Adipose tissue (tissue), 3 donors: Measurements from ENCODE around the gene ACTL6B. TPM values are rescaled to one million over a fixed set of nuclear protein-coding genes. Genes with fewer than 3 reads are reported as not detected.
"Not testable (repeated sequence)": the region's sequence is repeated elsewhere in the genome, so short reads cannot be mapped to it uniquely, and the experiment has no call there.

ENCODE experiments used
- H3K27ac ChIP-seq: one replicate; pipeline ENCODE4 v1.5.1; 2013; ENCODE audit warnings: low read depth, low read length
- WGBS, 3 donors: extraction: QIAGEN DNeasy Blood & Tissue Kit; methylation state at CpG; one replicate each; pipeline ENCODE4 v1.1.7; 2013; 5-methylcytosine and 5-hydroxymethylcytosine counted together
- polyA plus RNA-seq, 3 donors: library from polyadenylated mRNA; stranded (reverse); fragments of 200-250 nt; gene quantifications; one replicate each; pipeline ENCODE4 v1.2.3, GENCODE V29; 2013
- donor health status: healthy with polysubstance abuse.
- donor health status: Bipolar disorder and iron deficiency.
- donor health status: healthy.

ACTL6B gene
- polyA plus RNA-seq, 3 donors, result 0.09 to 0.53 TPM; not detected in 1

DNA sequence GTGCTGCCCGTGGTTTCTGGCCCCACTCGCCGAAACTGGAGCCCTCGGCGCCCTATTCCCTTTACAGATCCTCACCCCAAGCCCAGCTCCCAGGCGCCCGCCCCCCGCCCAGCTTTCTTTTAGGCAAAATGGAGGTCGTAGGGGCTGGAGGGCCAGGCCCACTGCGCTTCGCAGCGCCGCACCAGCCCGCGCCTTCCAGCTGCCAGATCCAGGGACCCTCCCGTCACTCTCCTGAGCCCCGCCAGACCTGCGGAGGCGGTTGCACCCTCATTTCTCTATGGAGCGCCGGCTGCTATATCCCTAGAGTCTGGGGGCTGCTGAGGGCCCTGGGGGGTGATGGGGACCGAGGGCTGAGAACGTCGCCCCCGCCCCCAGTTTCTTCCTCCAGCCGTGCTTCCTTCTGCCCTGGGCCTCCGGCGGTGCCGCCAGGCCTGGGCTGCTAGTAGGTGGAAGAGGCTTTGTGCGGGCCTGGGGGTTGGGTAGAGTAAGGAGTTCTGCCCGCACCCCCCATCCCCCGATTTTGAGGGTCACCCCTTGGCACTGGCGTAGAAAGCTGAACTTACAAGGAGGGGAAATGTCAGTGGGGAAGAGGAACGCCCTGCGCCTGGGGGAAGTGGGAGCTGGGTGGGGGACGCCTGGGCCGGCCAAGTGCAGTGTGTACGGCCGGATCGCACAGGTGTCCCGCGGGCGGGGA lies 18.3 kb upstream of the ACTL6B start:
- 0% methylated on average over 38 to 43 of the region's 43 CpGs for WGBS, 3 donors
- H3K27ac ChIP-seq, result peak overlapping the region; percentile 96

DNA sequence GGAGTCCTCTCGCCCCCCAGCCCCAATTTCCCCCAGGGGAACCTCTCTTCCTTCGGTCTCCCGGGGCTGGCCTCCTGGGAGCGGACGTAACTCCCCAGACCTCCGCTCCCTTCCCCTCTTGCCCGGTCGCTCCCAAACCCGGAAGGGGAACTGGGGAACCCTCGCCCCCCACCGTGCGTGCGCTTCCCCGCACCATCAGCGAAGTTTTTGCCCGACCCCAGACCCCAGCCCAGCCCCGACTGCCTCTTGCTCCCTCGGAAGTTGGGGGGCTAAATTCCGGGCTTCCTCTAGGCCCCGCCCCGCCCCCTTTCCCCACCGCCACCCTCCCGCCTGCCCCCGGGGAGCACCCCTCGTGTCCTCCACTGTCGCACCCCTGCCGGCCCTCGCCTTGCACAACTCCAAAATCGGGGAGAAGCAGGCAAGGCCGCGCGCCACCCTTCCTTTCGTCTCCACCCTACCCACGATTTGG lies 17.7 kb upstream of the ACTL6B start:
- peak overlapping the region; percentile 96 for H3K27ac ChIP-seq
- 1% methylated on average over 32 to 34 of the region's 34 CpGs for whole genome bisulfite sequencing, 3 donors

DNA sequence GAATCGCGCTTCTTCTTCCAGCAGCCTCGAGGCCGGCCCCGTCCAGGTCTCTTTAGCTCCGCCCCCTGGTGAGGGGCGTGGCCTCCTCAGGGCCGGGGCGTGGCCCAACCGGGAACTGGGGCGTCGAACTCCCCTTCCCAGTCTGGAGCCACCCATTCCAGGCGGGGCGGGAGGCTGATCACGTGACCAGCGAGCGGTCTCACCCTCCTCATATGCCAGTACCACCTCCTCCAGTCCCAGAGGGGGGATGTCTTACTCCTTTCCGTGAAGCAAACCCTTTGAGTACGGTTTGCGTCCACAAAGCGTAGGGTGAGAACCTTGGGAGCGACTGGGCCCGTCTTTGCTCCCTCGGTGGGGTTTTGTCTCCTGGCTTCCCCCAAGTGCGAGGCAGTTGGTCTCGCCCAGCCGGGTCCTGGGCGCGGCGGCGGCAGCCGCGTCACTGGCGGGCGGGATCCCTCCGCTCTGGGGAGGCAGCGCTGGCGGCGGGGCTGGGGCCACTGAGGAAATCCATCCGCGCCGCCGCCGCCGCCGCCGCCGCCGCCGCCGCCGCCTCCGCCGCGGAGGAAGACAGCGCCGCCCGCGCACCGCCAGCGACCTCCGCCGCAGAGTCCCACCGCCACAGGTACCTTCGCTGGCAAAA lies 17.2 kb upstream of the ACTL6B start, which contains the start of gene GNB2:
Gene GNB2 (plus strand): TSS at position 439 of the 640 bp plus-strand sequence. CDS start 2,526 bp downstream, outside the sequence.
- WGBS, 3 donors, result 0% methylated on average over 42 to 65 of the region's 65 CpGs
- H3K27ac ChIP-seq, result peak within 1 kb of the TSS; percentile 96

DNA sequence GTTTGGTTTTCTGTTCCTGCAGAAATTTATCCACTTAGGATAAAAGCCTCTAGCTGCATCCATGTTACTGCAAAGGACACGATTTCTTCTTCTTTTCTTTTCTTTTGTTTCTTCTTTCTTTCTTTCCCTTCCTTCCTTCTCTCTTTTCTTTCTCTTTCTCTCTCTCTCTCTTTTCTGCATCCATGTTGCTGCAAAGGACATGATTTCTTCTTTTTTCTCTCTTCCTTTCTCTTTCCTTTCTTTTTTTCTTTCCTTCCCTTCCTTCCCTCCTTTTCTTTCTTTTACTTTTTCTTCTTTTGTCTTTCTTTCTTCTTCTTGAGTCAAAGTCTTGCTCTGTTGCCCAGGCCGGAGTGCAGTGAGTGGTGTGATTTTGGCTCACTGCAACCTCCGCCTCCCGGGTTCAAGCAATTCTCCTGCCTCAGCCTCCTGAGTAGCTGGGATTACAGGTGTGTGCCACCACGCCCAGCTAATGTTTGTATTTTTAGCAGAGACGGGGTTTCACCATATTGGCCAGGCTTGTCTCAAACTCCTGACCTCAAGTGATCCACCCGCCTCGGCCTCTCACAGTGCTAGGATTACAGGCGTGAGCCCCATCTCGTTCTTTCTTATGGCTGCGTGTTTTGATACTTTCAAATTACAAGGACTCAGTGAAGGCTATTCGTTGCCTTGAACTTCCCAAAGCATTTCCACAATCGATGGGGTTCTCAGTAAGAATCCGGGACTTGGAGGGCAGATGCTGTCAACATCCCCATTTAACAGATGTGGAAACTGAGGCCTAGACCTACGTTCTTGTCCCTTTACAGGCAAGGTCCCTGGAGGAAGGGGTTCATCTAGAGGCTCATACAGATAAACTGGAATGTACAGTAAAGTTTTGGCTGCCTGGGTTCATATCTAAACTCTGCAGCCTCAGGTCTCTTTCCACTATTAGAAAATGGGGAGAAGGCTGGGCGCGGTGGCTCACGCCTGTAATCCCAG lies 15.4 kb upstream of the ACTL6B start:
- H3K27ac ChIP-seq, result no peak overlapping the region
- WGBS, 3 donors, result 92 to 94% (median 93%) methylated on average over 18 of the region's 18 CpGs

DNA sequence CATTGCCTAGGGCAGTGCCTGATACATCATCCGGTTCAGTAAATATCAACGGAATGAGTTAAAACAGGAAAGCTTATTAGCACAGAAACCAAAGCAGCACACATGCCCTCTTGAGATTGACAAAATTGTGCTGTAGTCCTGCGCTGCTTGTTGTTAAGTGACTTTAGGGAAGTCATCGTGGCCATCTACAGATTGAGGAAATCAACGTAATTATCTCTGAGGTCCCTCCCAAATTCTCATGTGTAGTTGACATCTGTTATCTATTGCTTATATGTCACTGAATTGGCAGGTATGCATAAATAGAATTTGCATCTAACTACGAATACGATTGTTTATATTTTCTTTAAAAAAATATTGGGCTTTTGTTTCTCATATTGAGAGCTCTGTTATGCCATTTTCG lies 13.8 kb upstream of the ACTL6B start:
- 65 to 68% (median 68%) methylated on average over 8 of the region's 8 CpGs for WGBS, 3 donors
- no peak overlapping the region for H3K27ac ChIP-seq

DNA sequence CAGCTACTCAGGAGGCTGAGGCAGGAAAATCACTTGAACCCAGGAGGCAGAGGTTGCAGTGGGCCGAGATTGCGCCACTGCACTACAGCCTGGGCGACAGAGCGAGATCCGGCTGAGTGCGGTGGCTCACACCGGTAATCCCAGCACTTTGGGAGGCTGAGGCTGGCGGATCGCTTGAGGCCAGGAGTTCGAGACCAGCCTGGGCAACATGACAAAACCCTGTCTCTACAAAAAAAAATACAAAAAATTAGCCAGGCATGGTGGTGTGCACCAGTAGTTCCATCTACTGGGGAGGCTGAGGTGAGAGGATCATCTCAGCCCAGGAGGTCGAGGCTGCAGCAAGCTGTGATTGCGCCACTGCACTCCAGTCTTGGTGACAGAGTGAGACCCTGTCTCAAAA lies 12.9 kb upstream of the ACTL6B start:
- 94 to 95% (median 94%) methylated on average over 12 of the region's 12 CpGs for WGBS, 3 donors
- H3K27ac ChIP-seq, result not testable (repeated sequence)

DNA sequence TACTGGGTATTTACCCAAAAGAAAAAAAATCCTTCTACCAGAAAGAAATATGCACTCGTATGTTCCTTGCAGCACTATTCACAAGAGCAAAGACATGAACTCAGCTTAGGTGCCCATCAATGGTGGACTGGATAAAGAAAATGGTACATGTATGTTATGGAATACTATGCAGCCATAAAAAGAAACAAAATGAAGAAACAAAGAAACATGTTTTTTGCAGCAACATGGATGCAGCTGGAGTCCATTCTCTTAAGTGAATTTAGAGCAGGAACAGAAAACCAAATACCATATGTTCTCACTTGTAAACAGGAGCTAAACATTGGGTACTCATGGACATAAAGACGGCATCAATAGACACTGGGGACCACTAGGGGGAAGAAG lies 11.8 kb upstream of the ACTL6B start:
- 76 to 97% (median 94%) methylated on average over 2 of the region's 2 CpGs for WGBS, 3 donors

DNA sequence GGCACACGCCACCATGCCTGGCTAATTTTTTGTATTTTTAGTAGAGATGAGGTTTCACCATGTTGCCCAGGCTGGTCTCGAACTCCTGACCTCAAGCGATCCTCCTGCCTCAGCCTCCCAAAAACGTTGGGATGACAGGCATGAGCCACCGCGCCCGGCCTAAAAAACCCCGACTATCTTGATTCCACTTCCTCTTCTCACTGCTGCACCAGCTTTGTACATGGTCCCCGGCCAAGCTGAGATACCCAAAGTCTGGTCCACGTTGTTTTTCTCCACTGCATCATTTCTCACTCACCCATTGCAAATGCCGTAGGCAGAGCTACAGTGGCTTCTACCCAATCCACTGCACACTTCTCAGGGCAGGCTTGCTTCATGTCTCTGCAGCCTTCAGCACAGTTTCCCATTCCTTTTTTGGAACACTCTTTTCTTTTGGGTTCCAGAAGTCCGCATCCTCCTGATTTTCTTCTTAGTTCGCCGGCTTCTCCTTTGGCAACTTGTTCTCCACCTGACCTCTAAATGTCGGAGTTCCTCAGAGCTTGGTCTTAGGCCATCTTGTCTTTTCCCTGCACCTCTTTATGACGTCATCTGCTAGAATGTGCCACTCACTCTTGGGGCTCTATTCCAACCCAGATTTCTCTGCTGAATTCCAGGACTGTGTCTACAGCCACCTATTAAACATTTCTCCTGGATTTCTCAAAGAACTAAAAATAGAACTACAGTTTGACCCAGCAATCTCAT lies 11.3 kb upstream of the ACTL6B start:
- 79 to 84% (median 80%) methylated on average over 16 of the region's 16 CpGs for WGBS, 3 donors
- H3K27ac ChIP-seq, result no peak overlapping the region

More for the DNA sequence above, 11.8 kb upstream of the ACTL6B start:
- no peak overlapping the region for H3K27ac ChIP-seq

DNA sequence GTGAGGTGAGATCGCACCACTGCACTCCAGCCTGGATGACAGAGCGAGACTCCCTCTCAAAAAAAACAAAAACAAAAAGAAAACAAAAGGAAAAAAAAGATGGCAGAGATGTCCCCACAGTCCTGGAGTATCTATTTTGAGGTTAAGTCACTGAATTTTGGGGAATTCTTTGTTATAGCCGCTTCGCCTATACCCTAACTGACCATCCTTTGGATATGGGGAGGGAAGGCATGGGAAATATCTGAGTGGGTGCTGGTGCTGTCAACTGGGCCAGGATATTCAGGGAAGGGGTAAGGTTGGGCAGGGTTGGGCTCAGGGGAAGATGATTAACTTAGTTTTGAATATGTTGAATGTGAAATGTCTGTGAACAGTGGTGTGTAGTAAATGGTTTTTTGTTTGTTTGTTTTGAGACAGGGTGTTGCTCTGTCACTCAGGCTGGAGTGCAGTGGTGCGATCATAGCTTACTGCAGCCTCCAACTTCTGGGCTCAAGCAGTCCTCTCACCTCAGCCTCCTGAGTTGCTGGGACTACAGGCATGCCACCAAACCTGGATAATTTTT lies 9.0 kb upstream of the ACTL6B start:
- 97% methylated on average over 5 of the region's 5 CpGs for WGBS, 3 donors
- no peak overlapping the region for H3K27ac ChIP-seq

DNA sequence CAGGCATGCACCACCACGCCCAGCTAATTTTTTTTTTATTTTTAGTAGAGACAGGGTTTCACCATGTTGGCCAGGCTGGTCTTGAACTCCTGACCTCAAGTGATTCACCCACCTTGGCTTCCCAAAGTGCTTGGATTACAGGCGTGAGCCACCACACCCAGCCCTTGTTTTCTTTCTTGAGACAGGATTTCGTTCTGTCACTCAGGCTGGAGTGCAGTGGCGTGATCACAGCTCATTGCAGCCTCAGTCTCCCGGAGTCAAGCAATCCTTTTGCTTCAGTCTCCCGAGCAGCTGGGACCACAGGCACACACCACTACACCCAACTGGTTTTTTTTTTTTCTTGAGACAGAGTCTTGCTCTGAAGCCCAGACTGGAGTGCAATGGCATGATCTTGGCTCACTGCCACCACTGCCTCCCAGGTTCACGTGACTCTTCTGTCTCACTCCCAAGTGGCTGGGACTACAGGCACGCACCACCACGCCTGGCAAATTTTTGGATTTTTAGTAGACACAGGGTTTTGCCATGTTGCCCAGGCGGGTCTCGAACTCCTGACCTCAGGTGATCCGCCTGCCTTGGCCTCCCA lies 6.0 kb upstream of the ACTL6B start:
- not testable (repeated sequence) for H3K27ac ChIP-seq
- 72 to 83% (median 75%) methylated on average over 12 of the region's 12 CpGs for WGBS, 3 donors

DNA sequence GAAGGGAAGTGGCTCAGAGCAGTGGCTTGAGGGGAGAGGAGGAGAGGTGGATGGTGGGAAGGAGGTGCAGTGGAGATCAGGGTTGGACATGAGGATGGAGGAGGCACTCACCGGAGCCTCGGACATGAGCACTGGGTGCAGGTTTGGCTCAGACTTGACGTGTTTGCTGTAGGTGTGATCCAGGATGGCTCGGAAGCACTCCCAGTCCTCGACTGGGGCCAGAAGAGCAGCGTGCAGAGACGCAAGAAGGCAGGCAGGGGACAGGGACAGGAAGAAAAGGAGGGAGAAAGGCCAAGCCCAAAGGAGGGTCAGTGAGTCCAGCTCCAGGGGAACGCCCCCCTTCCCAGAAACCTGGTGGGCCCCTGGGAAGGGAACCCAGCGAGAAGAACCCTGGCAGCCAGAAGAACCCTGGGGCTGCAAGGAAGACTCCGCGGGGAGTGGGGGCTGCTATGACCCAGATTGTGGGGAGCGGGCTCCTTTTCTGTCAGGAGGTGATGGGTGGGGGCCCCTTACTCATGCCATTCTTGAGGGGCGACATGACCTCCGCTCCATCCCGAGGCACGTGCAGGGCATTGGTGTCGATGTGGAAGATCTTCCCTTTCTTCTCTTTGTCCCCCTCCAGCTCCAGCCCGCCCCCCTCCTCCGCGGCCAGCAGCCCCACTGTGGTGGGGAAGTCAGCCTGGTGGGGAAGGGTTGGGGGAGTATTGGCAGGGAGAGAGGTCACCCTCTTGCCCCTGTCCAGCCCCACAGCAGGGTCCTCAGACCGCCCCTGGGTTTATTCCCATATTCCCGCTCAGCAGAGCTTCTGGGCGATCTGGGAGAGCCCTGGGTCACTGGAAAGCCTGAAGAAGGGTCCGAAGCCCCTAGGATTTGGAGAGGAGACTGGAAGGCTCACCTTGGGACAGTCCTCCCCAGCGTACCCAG lies 1.1 kb downstream of the ACTL6B start:
- H3K27ac ChIP-seq, result no peak overlapping the region
- 41 to 60% (median 52%) methylated on average over 23 to 25 of the region's 25 CpGs for WGBS, 3 donors

DNA sequence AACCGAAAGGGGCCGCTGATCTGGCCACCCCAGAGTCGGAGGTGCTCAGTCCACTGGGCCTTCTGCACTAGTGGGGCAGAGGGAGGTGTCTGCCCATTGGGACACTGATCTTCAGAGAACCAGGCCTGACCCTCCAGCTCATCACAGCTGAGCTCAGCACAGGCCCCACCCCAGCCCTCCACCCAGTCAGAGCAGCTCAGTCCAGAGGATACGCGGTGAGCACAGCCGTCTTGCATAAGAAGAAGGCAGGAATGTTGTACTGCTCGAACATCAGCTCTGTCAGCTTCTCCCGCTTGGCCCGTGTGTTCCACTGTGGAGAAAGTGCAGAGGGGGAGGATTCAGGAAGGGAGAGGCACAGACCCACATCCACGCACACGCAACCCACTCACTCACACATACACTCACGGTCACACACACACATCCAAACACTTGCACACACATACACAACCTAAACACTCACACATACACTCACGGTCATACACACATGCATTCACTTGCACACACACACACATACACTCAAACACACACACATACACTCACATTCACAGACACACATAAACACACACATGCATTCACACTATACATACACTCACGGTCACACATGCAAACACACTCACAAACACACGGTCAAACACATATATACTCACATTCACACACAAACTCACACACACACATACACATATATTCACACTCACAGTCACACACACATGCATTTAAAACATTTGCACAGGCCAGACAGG lies 6.3 kb downstream of the ACTL6B start:
- no peak overlapping the region for H3K27ac ChIP-seq
- WGBS, 3 donors, result 72 to 75% (median 74%) methylated on average over 15 of the region's 15 CpGs

DNA sequence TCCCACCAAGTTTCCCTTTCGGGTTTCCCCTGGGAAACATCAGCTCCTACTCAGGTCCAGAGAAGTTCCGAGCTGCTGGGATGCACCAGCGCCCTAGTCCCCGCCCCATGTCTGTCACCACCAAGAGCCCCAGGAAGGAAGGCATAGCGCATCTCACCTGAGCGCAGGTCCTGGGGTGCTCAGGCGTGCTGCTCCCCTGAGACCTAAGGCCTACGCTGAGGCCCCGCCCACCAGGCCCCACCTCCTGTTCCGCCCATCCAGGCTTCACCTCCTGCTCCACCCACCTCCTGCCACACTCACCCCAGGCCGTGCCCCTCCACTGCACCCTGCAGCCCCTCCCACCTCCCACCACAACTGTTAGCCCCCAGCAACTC lies 13.7 kb downstream of the ACTL6B start:
- WGBS, 3 donors, result 50 to 72% (median 59%) methylated on average over 8 to 11 of the region's 11 CpGs
- H3K27ac ChIP-seq, result no peak overlapping the region

DNA sequence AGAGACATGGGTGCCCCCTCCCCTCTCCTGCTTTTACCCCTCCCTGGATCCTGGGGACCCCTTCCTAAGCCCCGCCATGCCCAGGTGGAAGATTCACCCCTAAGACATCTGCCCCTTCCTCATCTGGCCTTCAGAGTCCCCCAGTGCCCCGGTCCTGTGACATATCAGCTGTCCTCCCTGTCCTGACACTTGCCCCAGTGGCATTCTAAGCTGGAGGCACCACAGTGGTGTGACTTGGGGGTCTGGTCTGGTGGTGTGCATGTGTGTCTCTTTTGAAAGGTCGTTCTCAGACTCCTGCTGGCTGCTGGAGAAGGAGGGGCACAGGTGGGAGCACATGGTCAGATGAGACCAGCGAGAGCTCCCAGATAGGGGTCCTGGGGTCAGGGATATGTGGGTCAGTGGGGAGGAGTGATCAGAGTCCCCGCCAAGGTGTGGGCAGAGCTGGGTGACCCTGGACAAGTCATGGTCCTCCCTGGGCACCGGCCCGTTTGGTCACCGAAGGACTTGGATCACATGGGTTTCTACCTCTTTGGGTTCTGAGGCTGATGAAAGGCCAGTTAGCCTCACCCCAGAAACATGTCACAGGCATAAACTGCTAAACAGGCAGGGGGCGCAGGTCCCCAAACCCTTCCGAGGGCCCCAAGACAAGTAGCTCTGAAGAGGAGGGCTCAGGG lies 14.3 kb downstream of the ACTL6B start:
- WGBS, 3 donors, result 77 to 83% (median 82%) methylated on average over 10 of the region's 10 CpGs
- H3K27ac ChIP-seq, result no peak overlapping the region

DNA sequence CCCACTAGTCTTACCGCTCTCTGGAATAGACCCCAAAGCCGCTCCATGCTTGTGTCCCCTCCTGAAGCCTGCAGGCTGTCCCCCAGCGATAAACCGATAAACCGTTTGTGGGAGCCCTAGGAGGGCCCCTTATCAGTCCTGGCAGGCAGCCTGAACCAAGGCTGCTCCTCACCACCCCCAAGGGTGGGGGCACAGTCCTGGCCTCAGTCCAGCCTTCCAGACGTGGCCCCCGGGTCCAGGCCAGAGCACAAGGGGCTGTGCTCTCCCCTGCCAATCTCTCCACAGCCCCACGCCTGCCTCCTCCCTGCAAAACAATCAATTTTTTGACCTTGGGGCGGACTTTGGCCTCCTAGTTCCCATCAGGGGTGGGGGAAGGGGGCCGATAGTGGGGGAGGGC lies 14.8 kb downstream of the ACTL6B start, which contains the start of gene TFR2:
Gene TFR2 (minus strand): TSS at position 90 of the 397 bp plus-strand sequence. CDS start 43 bp downstream, at position 47.
- 26 to 48% (median 44%) methylated on average over 9 to 10 of the region's 10 CpGs for WGBS, 3 donors
- H3K27ac ChIP-seq, result no peak within 1 kb of the TSS
